SU-DHL-6 (cell line): Measurements from ENCODE around the gene ZNF672.

Experiments used
- EZH2phosphoT487 ChIP-seq: fragments of 200-600 bp; sonication (generic), shearing (Covaris generic); conservative IDR thresholded peaks from 2 replicates; pipeline ENCODE4 v1.6.1; 2018; ENCODE audit warnings: mild to moderate bottlenecking, antibody characterized with exemption, low read length, moderate library complexity, mixed read lengths
- TF ChIP-seq, protein P1 (sequence below): fragments of 200-600 bp; sonication (generic); IDR thresholded peaks from one replicate; pipeline ENCODE4 v1.5.1; 2017; ENCODE audit warnings: antibody characterized with exemption, mild to moderate bottlenecking, low read length, moderate library complexity; ENCODE audit not compliant: insufficient read depth, poor library complexity, severe bottlenecking

DNA sequence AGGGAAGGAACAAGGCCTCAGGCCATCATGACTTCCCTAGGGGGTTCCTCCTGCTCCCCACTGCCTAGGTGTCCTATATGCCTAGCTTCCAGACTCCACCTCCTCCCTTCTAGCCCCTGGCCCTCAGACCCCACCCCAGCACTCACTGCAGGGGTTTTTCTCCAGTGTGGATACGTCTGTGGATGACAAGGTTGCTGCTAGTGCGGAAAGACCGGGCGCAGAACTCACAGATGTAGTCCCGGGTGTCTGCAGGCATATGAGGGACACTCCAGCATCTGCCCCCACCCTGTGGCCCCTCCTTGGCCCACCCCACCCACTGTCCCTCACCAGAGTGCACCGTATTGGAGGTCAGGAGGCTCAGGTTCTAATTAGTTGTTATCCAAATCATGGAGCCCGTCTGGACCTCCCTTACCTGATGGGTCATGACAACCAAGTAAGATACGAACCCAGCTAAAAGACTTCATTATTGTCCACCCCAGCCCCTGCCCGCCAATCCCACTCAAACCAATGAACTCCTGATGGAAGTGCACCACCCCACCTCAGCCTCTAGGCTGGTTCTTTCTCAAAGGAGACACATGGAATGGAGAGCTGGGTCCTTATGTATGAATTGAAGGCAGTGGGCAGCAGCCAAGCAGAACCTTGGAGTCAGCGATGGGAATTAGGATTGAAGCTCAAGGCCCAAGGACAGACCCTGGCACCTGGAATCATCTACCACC lies 12.7 kb downstream of the ZNF672 start:
- TF ChIP-seq, protein P1, sequence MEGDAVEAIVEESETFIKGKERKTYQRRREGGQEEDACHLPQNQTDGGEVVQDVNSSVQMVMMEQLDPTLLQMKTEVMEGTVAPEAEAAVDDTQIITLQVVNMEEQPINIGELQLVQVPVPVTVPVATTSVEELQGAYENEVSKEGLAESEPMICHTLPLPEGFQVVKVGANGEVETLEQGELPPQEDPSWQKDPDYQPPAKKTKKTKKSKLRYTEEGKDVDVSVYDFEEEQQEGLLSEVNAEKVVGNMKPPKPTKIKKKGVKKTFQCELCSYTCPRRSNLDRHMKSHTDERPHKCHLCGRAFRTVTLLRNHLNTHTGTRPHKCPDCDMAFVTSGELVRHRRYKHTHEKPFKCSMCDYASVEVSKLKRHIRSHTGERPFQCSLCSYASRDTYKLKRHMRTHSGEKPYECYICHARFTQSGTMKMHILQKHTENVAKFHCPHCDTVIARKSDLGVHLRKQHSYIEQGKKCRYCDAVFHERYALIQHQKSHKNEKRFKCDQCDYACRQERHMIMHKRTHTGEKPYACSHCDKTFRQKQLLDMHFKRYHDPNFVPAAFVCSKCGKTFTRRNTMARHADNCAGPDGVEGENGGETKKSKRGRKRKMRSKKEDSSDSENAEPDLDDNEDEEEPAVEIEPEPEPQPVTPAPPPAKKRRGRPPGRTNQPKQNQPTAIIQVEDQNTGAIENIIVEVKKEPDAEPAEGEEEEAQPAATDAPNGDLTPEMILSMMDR: no peak
- TF ChIP-seq EZH2phosphoT487: no peak
